ENCODE data around the gene ZFPM1. TPM values are rescaled to one million over a fixed set of nuclear protein-coding genes. Genes with fewer than 3 reads are reported as not detected.

The ZFPM1 gene
- total and polyA plus RNA-seq, 2 of the 8 experiments (the other 6 are each of a cell fraction or from before 2014, with no cell fraction given) = 0.74 to 4.8 TPM

- no peaks in the 10 kb centered on the region for H3K4me1 ChIP-seq (replicated peaks in 1 of 4; ENCODE audit: control insufficient read depth in 3 of 4, insufficient read depth in 4 of 4, low read length in 3 of 4)
- H3K4me2 ChIP-seq (ENCODE audit: insufficient read depth in 1 of 2, low read depth in 2 of 2, low read length in 2 of 2) = no peak overlapping the region
- ChIA-PET POLR2A (ENCODE audit: partially characterized antibody) (no interaction called here), CTCF (ENCODE audit: partially characterized antibody) (interaction anchor here (1.2 to 3.1 kb wide), 2 partner anchors 14 to 136 kb away, joined by 3 to 21 read pairs; no protein-coding TSS in a partner anchor)
- H3K27ac ChIP-seq (ENCODE audit: low read depth, low read length) = no peak overlapping the region
- no peak overlapping the region for H4K91ac ChIP-seq (replicated peaks; ENCODE audit: insufficient read length, low read length)
- H3K9ac ChIP-seq (replicated peaks in 1 of 4; ENCODE audit: extremely low read depth in 1 of 4, low read depth in 3 of 4, low read length in 3 of 4) = no peak overlapping the region
- H3K79me2 ChIP-seq (ENCODE audit: control insufficient read depth in 1 of 2, insufficient read depth in 2 of 2, low read length in 2 of 2) = no peaks in the 10 kb centered on the region
- no peak overlapping the region for H2BK12ac ChIP-seq (ENCODE audit: low read depth, low read length)
- no peaks in the 10 kb centered on the region for H3K36me3 ChIP-seq (ENCODE audit: control insufficient read depth in 2 of 4, insufficient read depth in 4 of 4, low read length in 3 of 4)
- H4K20me1 ChIP-seq (replicated peaks in 1 of 2; ENCODE audit: control insufficient read depth in 1 of 2, insufficient read depth in 2 of 2, low read length in 2 of 2) = peaks cover 0 to 11% of the 10 kb centered on the region in 2 experiments
- no peak overlapping the region for H2BK120ac ChIP-seq (replicated peaks; ENCODE audit: low read depth, low read length)
- H2BK20ac ChIP-seq (ENCODE audit: low read length) = no peak overlapping the region
- DNase-seq (ENCODE audit: low read depth in 1 of 2, low spot score in 2 of 2) (no peak), FAIRE-seq (no peak)
- no peak overlapping the region for H3K23ac ChIP-seq (ENCODE audit: insufficient read length)
- WGBS, 2 experiments (ENCODE audit: extremely low coverage in 1 of 2, insufficient coverage in 1 of 2, insufficient read length in 1 of 2, insufficient replicate concordance in 2 of 2, low coverage in 1 of 2, low lambda C conversion rate in 2 of 2, missing lambda C conversion rate in 1 of 2) = 93% methylated on average over 6 of the region's 6 CpGs; no CpG with 5 or more reads in 1 of the 2 experiments
- H2BK15ac ChIP-seq (ENCODE audit: low read length) = no peak overlapping the region
- H3K14ac ChIP-seq (ENCODE audit: insufficient read length) = no peak overlapping the region
- no peak overlapping the region for H4K5ac ChIP-seq (ENCODE audit: insufficient read length, low read depth, low read length)
- no peak overlapping the region for H2BK5ac ChIP-seq (ENCODE audit: low read depth, low read length)
- H4K8ac ChIP-seq (ENCODE audit: extremely low read depth, insufficient read depth, low read length) = no peak overlapping the region
- no peak overlapping the region for H2AK5ac ChIP-seq (ENCODE audit: low read depth, low read length)
- no peak overlapping the region for H3K56ac ChIP-seq (replicated peaks; ENCODE audit: insufficient read length, low read depth, low read length)
- H3K23me2 ChIP-seq (ENCODE audit: low read depth, low read length) = peaks cover 14% of the 10 kb centered on the region; the same call in 1 of the 2 replicates
- H3K4ac ChIP-seq (replicated peaks; ENCODE audit: insufficient read length, low read depth, low read length) = no peak overlapping the region
- no peak overlapping the region for H3K18ac ChIP-seq (ENCODE audit: extremely low read depth, low read length)
- no peaks in the 10 kb centered on the region for H3K9me3 ChIP-seq (ENCODE audit: insufficient read depth in 2 of 2, low read depth in 1 of 2, low read length in 1 of 2)
- no peak overlapping the region for H2AFZ ChIP-seq (ENCODE audit: low read length)
- H3K27me3 ChIP-seq (replicated peaks in 1 of 4; ENCODE audit: control insufficient read depth in 3 of 4, extremely low read depth in 1 of 4, insufficient read depth in 3 of 4, low read length in 3 of 4) = no peaks in the 10 kb centered on the region
- no peaks in the 10 kb centered on the region for H3K79me1 ChIP-seq (ENCODE audit: low read depth, low read length)
- H3K4me3 ChIP-seq (ENCODE audit: extremely low read depth in 1 of 4, insufficient read depth in 2 of 4, low read depth in 3 of 4, low read length in 4 of 4) = no peak overlapping the region
- TF ChIP-seq TCF12 (IDR thresholded peaks at IDR 0.05; ENCODE audit: low read depth, low read length) (no peak), KDM4A (IDR thresholded peaks at IDR 0.05; ENCODE audit: low read depth, low read length, severe bottlenecking) (no peak), TEAD4 (IDR thresholded peaks at IDR 0.05; ENCODE audit: low read depth, low read length) (no peak), ZNF274 (IDR thresholded peaks at IDR 0.05; ENCODE audit: borderline replicate concordance, extremely low read depth, low read length) (no peak), MAX (IDR thresholded peaks at IDR 0.05) (no peak), POU5F1 (IDR thresholded peaks at IDR 0.05; ENCODE audit: low read depth, low read length) (no peak), SRF (IDR thresholded peaks at IDR 0.05; ENCODE audit: low read depth, low read length) (no peak), KDM1A (IDR thresholded peaks at IDR 0.05; ENCODE audit: borderline replicate concordance, low read length) (no peak), EP300 (IDR thresholded peaks at IDR 0.05; ENCODE audit: borderline replicate concordance in 1 of 2, low read depth in 2 of 2, low read length in 2 of 2) (no peak), TBP (IDR thresholded peaks at IDR 0.05; ENCODE audit: low read depth, low read length) (no peak), SUZ12 (IDR thresholded peaks at IDR 0.05; ENCODE audit: low read length) (no peak), CTCF (IDR thresholded peaks at IDR 0.05; ENCODE audit: control extremely low read depth in 1 of 3, insufficient read depth in 1 of 3, low read depth in 1 of 3, low read length in 3 of 3) (no peak)
Observed at GRCh38 chr16:88423448-88423850, 29.6 kb upstream of the ZFPM1 start.
